Parathyroid adenoma (tissue), 2 donors: Measurements from ENCODE around the gene NXPH3.
A peak's percentile ranks its signal among the peaks of the same experiment; 100 is the strongest.

Experiments
- H2AFZ ChIP-seq: fragments of 300-600 bp; sonication (generic); one replicate; pipeline ENCODE4 v1.7.0; 2017; ENCODE audit warnings: antibody characterized with exemption, mild to moderate bottlenecking
- H3K27ac ChIP-seq: fragments of 300-600 bp; sonication (generic); one replicate; pipeline ENCODE4 v1.7.0; 2017
- H3K27me3 ChIP-seq: fragments of 300-600 bp; sonication (generic); one replicate; pipeline ENCODE4 v1.7.0; 2017; ENCODE audit warnings: low read length; ENCODE audit not compliant: control insufficient read depth, insufficient read depth
- H3K36me3 ChIP-seq: fragments of 300-600 bp; sonication (generic); one replicate; pipeline ENCODE4 v1.7.0; 2017; ENCODE audit warnings: low read length; ENCODE audit not compliant: control insufficient read depth, insufficient read depth
- H3K4me1 ChIP-seq: fragments of 300-600 bp; sonication (generic); one replicate; pipeline ENCODE4 v1.7.0; 2017; ENCODE audit warnings: control low read depth
- H3K4me2 ChIP-seq: fragments of 300-600 bp; sonication (generic); one replicate; pipeline ENCODE4 v1.7.0; 2017; ENCODE audit warnings: low read length
- H3K4me3 ChIP-seq: fragments of 300-600 bp; sonication (generic); one replicate; pipeline ENCODE4 v1.7.0; 2017; ENCODE audit warnings: low read depth, low read length
- H3K79me2 ChIP-seq: fragments of 300-600 bp; sonication (generic); one replicate; pipeline ENCODE4 v1.7.0; 2017; ENCODE audit warnings: control low read depth
- H3K9ac ChIP-seq: fragments of 300-600 bp; sonication (generic); one replicate; pipeline ENCODE4 v1.7.0; 2017; ENCODE audit warnings: mild to moderate bottlenecking
- H3K9me3 ChIP-seq: fragments of 300-600 bp; sonication (generic); one replicate; pipeline ENCODE4 v1.7.0; 2017; ENCODE audit warnings: low read length; ENCODE audit not compliant: control insufficient read depth
- TF ChIP-seq, protein P1 (sequence below): fragments of 300-600 bp; sonication (generic); IDR thresholded peaks from one replicate; pipeline ENCODE4 v1.7.0; 2017; ENCODE audit warnings: antibody characterized with exemption, mild to moderate bottlenecking
- donor health status: primary hyperparathyroidism.

NXPH3 gene

DNA sequence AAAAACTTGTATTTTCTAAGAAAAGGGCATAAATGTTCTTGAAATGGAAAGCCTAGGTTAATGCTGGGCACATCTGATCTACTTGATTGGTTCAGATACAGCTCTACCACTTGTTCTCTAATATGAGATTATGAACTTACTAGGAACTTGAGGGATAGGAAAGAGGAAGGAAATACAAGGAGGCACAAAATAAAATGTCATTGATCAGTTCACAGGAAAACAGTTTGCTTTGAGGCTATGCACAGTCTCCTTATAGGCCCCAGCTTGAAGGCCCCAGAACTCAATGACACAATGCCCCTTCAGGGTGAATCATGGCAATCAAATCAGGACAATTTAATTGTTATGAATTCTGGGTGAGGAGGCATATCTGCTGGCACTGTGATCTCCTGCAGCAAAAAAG lies 27.1 kb downstream of the NXPH3 start:
- H3K27me3 ChIP-seq, result no peaks in the 10 kb centered on the region
- H3K4me1 ChIP-seq, result no peaks in the 10 kb centered on the region
- H3K4me3 ChIP-seq, result no peak overlapping the region
- H3K36me3 ChIP-seq, result no peaks in the 10 kb centered on the region
- H3K4me2 ChIP-seq, result no peak overlapping the region
- H3K9ac ChIP-seq, result no peak overlapping the region
- H3K27ac ChIP-seq, result no peak overlapping the region
- H3K9me3 ChIP-seq, result no peaks in the 10 kb centered on the region
- TF ChIP-seq, protein P1, sequence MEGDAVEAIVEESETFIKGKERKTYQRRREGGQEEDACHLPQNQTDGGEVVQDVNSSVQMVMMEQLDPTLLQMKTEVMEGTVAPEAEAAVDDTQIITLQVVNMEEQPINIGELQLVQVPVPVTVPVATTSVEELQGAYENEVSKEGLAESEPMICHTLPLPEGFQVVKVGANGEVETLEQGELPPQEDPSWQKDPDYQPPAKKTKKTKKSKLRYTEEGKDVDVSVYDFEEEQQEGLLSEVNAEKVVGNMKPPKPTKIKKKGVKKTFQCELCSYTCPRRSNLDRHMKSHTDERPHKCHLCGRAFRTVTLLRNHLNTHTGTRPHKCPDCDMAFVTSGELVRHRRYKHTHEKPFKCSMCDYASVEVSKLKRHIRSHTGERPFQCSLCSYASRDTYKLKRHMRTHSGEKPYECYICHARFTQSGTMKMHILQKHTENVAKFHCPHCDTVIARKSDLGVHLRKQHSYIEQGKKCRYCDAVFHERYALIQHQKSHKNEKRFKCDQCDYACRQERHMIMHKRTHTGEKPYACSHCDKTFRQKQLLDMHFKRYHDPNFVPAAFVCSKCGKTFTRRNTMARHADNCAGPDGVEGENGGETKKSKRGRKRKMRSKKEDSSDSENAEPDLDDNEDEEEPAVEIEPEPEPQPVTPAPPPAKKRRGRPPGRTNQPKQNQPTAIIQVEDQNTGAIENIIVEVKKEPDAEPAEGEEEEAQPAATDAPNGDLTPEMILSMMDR, result no peak
- H2AFZ ChIP-seq, result no peak overlapping the region
- H3K79me2 ChIP-seq, result no peaks in the 10 kb centered on the region

DNA sequence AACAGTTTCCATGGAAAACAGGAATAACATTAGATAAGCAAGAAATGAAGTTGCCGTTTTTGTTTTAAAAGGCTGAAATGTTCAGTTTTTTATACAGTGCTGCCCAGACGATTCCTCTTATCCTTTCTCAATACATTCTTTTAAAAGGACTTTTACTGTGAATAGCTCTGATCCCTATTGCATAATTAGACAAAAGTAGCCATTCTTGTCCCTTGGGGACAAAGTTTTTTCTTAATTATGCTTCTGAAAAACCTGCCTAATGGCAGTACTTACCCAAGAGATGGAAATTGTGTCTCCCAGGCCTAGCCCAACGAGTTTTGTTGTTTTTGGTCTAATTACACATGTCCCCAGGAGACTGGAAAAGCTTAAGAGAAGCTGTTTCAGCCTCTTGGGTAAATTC lies 27.6 kb downstream of the NXPH3 start:
- no peaks in the 10 kb centered on the region for H3K36me3 ChIP-seq
- H3K27ac ChIP-seq, result no peak overlapping the region
- H3K4me3 ChIP-seq, result no peak overlapping the region
- TF ChIP-seq, protein P1, result no peak
- no peaks in the 10 kb centered on the region for H3K4me1 ChIP-seq
- no peak overlapping the region for H3K9ac ChIP-seq
- H3K27me3 ChIP-seq, result no peaks in the 10 kb centered on the region
- H2AFZ ChIP-seq, result no peak overlapping the region
- no peaks in the 10 kb centered on the region for H3K9me3 ChIP-seq
- H3K4me2 ChIP-seq, result no peak overlapping the region
- H3K79me2 ChIP-seq, result no peaks in the 10 kb centered on the region

DNA sequence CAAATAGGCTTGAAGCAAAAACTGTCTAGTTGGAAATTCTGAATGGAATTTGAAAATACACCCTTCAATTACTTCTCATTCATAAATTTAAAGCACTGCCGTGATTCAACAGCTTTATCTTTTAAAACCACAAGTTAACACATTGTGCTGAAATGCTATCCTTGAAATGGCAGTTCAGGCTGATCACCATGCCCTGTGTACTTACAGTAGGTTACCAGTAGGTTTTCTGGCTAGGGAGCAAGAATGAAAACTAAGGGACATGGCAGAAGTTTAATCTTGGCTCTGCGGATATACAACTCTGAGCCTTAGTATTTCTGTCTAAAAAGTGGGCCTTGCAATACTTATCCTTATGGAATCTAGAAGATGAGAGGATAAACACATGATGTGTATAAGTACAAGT lies 28.0 kb downstream of the NXPH3 start:
- TF ChIP-seq, protein P1, result no peak
- H3K9me3 ChIP-seq, result no peaks in the 10 kb centered on the region
- no peaks in the 10 kb centered on the region for H3K27me3 ChIP-seq
- no peak overlapping the region for H3K9ac ChIP-seq
- H2AFZ ChIP-seq, result no peak overlapping the region
- H3K4me3 ChIP-seq, result no peak overlapping the region
- no peak overlapping the region for H3K27ac ChIP-seq
- no peaks in the 10 kb centered on the region for H3K4me1 ChIP-seq
- no peaks in the 10 kb centered on the region for H3K36me3 ChIP-seq
- no peak overlapping the region for H3K4me2 ChIP-seq
- H3K79me2 ChIP-seq, result no peaks in the 10 kb centered on the region

DNA sequence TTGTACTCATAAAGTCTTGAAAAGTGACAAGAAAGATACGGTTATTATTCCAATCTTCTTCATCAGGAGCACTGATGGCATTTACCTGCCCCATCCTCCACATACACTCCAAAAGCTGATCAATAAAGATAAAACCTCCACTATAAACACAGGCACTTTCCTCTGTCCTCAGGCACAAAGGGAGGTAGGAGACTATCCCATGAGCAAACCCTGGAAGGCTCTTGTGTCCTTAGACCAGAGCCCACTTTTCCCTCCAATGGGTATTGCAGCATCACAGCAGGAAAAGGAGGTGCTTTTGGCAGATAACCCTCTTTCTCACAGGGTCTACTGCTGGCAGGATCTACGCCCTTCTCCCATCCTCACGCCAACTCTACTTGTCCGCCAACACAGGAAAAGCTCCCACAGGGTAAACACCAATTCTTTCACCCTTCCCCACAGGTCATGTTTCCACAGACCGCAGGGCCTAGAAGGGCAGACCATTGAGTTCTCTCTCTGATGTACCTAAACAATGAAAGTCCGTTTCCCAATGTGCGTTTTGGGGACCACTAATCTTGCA lies 28.7 kb downstream of the NXPH3 start:
- Histone ChIP-seq H3K36me3 (no peaks in the 10 kb centered on the region), H3K79me2 (no peaks in the 10 kb centered on the region), H3K27me3 (no peaks in the 10 kb centered on the region), H3K9me3 (no peaks in the 10 kb centered on the region), H3K4me2 (no peak overlapping the region), H3K4me1 (no peaks in the 10 kb centered on the region), H3K9ac (no peak overlapping the region), H3K27ac (no peak overlapping the region), H2AFZ (no peak overlapping the region), H3K4me3 (no peak overlapping the region)
- TF ChIP-seq, protein P1, result no peak

DNA sequence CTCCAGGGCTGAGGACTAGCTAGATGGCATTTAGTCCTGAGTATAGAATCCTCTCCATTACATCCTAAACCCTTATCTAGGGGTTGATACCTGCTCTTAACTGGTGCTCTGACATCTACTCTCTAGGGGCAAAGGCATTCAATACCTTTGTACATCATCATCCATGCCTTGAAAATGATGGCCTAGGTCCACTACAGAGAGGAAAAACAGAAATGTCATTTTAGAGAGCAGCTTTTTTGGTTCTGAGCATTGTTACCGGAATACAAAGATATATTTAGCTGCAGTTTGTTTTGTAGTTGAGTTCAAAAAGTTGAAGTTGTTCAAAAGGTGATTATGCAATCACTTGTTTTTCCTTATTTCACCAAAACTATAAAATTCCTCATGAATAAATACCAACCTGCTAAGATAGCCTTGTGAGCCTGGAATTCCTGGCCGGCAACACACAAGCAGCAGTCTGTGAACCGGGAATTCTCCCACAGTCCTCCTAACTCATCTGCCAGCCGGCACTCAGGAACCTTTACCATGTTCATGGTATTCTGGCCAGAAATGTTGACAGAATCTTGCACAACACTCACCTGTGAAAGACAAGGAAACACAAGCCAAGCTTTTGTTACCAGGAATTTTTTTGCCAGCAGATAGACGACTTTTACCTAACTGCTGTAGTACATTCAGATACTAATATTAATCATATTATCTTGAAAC lies 35.4 kb downstream of the NXPH3 start:
- Histone ChIP-seq H3K9ac (no peak overlapping the region), H3K4me2 (peak overlapping the region; percentile 30), H3K36me3 (no peaks in the 10 kb centered on the region), H2AFZ (no peak overlapping the region), H3K79me2 (peaks cover 2% of the 10 kb centered on the region), H3K4me3 (no peak overlapping the region), H3K27ac (no peak overlapping the region), H3K9me3 (no peaks in the 10 kb centered on the region), H3K27me3 (no peaks in the 10 kb centered on the region), H3K4me1 (no peaks in the 10 kb centered on the region)
- TF ChIP-seq, protein P1, result no peak
